ENCODE data around the gene PUDP.
"Not testable (repeated sequence)": the region's sequence is repeated elsewhere in the genome, so short reads cannot be mapped to it uniquely, and the experiment has no call there.

Gene PUDP

DNA sequence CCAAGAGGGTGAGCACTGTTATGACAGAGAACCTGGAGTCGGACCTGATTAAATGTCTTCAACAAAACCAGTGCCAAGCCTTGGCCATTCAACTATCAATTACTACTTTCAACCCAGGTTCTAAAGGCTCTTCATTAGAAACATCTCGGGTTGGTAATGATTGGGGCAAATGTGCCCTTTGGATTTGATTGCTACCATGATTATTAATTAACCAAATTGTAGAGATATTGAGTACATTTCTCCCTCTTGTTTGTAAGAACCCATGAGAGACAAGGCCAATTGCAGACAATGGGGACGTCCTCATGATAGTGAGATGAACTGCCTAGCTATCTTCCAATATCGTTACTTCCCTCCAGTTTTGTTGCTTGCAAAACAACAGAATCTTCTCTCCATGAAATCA lies 137.1 kb downstream of the PUDP start:
- not testable (repeated sequence) for H3K27ac ChIP-seq (ENCODE audit: low read length); H3K27me3 ChIP-seq (ENCODE audit: control insufficient read depth, insufficient read depth, low read length); H3K36me3 ChIP-seq (ENCODE audit: control insufficient read depth, insufficient read depth, low read length); H3K9me3 ChIP-seq (ENCODE audit: control insufficient read depth, insufficient read depth, low read length); H3K4me3 ChIP-seq (ENCODE audit: low read length); DNase-seq (ENCODE audit: low read depth, low spot score); H3K4me1 ChIP-seq (ENCODE audit: control insufficient read depth, insufficient read depth, low read length)
- no CpG with 5 or more reads among the region's 4 CpGs for WGBS (ENCODE audit: insufficient coverage, insufficient read length)

DNA sequence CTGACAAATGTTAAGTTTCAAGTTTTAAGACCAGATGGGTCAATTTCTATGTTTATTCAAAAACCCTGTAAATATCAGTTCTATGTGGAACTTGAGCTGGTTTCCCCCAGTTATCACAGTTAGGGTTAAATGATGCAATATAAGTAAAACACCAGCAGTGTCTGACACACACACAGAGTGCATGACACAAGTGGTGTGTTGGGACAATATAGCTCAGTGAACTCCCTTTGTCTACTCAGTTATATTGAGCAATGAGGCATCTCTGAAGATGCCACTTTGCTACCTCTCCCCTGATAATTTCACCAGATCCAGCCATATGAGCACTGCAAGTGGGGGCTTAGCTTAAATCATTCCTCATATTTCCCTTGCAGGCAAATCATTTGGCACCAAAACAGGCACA lies 140.6 kb downstream of the PUDP start:
- H3K4me3 ChIP-seq (ENCODE audit: low read length); H3K4me1 ChIP-seq (ENCODE audit: control insufficient read depth, insufficient read depth, low read length); H3K27me3 ChIP-seq (ENCODE audit: control insufficient read depth, insufficient read depth, low read length); H3K36me3 ChIP-seq (ENCODE audit: control insufficient read depth, insufficient read depth, low read length); DNase-seq (ENCODE audit: low read depth, low spot score); H3K9me3 ChIP-seq (ENCODE audit: control insufficient read depth, insufficient read depth, low read length); H3K27ac ChIP-seq (ENCODE audit: low read length): not testable (repeated sequence)

Data from iPS DF 6.9 (cell line).